ENCODE measurements around the gene DNMBP.

DNMBP gene

DNA sequence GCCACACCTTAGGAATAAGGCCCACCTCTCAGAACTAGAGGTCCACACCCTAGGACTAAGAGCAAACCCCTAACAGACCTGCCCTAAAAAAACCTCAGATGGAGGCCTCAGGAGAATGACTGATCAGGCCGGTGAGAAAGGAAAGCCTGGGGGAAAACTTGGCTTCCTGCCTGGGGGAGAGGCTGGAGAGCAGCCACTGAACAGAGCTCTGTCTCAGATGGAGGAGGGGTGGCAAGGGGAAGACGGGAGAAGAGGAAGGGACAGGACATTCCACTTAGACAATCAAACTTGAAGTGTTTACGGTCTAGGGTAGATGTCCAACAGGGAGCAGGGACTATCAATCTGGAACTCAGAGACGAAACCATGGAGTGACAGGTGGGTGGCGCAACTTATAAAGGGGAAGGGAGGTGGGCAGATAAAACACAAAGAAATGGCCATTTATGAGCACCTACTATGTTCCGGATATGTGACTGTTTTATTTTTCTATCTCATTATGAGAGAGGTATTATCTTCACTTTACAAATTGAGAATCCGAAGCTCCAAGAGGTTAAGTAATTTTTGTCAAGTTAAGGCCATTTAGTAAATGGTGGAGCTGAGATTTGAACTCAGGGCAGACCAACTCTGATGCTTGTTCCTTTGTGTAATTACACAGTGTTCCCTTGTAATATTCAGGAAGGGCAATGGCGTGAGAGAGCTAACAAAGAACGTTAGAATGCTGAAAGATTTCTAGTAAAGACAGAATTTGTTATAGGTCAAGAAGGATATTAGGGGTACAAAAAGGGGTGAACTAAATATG is 82.6 kb downstream of the DNMBP start:
- TF ChIP-seq GABPA (IDR thresholded peaks at IDR 0.05; ENCODE audit: low read depth) (no peak), SPI1 (IDR thresholded peaks at IDR 0.05; ENCODE audit: borderline replicate concordance, low read depth) (no peak), POLR2AphosphoS5 (IDR thresholded peaks at IDR 0.05; ENCODE audit: low read depth) (no peak)
- TF ChIP-seq, protein P1, sequence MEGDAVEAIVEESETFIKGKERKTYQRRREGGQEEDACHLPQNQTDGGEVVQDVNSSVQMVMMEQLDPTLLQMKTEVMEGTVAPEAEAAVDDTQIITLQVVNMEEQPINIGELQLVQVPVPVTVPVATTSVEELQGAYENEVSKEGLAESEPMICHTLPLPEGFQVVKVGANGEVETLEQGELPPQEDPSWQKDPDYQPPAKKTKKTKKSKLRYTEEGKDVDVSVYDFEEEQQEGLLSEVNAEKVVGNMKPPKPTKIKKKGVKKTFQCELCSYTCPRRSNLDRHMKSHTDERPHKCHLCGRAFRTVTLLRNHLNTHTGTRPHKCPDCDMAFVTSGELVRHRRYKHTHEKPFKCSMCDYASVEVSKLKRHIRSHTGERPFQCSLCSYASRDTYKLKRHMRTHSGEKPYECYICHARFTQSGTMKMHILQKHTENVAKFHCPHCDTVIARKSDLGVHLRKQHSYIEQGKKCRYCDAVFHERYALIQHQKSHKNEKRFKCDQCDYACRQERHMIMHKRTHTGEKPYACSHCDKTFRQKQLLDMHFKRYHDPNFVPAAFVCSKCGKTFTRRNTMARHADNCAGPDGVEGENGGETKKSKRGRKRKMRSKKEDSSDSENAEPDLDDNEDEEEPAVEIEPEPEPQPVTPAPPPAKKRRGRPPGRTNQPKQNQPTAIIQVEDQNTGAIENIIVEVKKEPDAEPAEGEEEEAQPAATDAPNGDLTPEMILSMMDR (IDR thresholded peaks at IDR 0.05; ENCODE audit: insufficient read depth, low read length) = no peak
- TF ChIP-seq, protein P2, sequence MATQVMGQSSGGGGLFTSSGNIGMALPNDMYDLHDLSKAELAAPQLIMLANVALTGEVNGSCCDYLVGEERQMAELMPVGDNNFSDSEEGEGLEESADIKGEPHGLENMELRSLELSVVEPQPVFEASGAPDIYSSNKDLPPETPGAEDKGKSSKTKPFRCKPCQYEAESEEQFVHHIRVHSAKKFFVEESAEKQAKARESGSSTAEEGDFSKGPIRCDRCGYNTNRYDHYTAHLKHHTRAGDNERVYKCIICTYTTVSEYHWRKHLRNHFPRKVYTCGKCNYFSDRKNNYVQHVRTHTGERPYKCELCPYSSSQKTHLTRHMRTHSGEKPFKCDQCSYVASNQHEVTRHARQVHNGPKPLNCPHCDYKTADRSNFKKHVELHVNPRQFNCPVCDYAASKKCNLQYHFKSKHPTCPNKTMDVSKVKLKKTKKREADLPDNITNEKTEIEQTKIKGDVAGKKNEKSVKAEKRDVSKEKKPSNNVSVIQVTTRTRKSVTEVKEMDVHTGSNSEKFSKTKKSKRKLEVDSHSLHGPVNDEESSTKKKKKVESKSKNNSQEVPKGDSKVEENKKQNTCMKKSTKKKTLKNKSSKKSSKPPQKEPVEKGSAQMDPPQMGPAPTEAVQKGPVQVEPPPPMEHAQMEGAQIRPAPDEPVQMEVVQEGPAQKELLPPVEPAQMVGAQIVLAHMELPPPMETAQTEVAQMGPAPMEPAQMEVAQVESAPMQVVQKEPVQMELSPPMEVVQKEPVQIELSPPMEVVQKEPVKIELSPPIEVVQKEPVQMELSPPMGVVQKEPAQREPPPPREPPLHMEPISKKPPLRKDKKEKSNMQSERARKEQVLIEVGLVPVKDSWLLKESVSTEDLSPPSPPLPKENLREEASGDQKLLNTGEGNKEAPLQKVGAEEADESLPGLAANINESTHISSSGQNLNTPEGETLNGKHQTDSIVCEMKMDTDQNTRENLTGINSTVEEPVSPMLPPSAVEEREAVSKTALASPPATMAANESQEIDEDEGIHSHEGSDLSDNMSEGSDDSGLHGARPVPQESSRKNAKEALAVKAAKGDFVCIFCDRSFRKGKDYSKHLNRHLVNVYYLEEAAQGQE (IDR thresholded peaks at IDR 0.05; ENCODE audit: insufficient replicate concordance, low read depth) = no peak
- DNase-seq (ENCODE audit: low read depth in 1 of 2, low spot score in 1 of 2) = no peak
- Histone ChIP-seq H3K4me3 (replicated peaks; ENCODE audit: insufficient read depth, low read length) (no peak overlapping the region), H3K27ac (replicated peaks) (no peak overlapping the region), H3K27me3 (ENCODE audit: insufficient read depth, poor library complexity, severe bottlenecking) (no peaks in the 10 kb centered on the region)

DNA sequence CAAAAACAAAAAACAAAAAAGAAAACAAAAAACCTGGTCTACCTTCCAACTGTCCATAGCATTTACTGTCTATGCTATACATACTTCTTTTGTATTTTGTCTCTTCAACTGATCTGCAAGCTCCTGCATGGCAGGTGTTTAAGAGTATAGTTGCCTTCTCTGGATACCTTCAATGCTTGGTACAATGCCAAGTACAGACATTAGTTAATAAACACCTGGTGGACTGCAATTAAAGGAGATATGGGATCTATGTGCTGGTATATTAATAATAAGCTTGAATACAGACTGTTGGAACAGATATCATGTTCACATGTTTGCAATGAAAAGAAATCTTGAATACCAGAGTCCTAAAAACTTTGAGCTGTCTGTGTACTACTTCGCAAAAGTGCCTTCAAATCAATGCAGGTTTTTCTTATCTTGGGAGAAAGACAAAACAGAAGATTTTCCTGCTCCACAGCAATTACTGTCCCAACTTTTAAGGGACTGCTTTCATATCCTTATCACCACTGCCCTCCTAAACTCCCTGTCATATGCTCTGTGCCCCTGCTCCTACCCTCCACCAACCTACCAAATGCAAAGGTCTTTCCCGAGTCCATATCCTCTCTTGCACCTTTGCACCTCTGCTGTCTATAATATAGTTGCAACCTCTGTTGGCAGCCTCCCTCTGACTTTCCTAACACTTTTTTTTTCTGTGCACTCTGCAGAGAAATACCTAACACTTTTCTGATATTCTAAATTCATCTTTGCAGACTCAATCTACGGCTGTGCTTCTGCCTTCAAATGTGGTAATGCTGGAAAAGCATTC is 85.1 kb downstream of the DNMBP start:
- Histone ChIP-seq H3K27me3 (ENCODE audit: insufficient read depth, poor library complexity, severe bottlenecking) (no peaks in the 10 kb centered on the region), H3K27ac (replicated peaks) (no peak overlapping the region), H3K4me3 (replicated peaks; ENCODE audit: insufficient read depth, low read length) (no peak overlapping the region)
- TF ChIP-seq, protein P2 (IDR thresholded peaks at IDR 0.05; ENCODE audit: insufficient replicate concordance, low read depth) = no peak
- TF ChIP-seq POLR2AphosphoS5 (IDR thresholded peaks at IDR 0.05; ENCODE audit: low read depth) = no peak
- TF ChIP-seq GABPA (IDR thresholded peaks at IDR 0.05; ENCODE audit: low read depth) = no peak
- TF ChIP-seq SPI1 (IDR thresholded peaks at IDR 0.05; ENCODE audit: borderline replicate concordance, low read depth) = no peak
- TF ChIP-seq, protein P1 (IDR thresholded peaks at IDR 0.05; ENCODE audit: insufficient read depth, low read length) = no peak
- DNase-seq (ENCODE audit: low read depth in 1 of 2, low spot score in 1 of 2) = no peak

GRCh38 chr10:99921948-99922347 is 87.8 kb downstream of the DNMBP start:
- TF ChIP-seq, protein P2 (IDR thresholded peaks at IDR 0.05; ENCODE audit: insufficient replicate concordance, low read depth) = no peak
- TF ChIP-seq SPI1 (IDR thresholded peaks at IDR 0.05; ENCODE audit: borderline replicate concordance, low read depth) (no peak), GABPA (IDR thresholded peaks at IDR 0.05; ENCODE audit: low read depth) (no peak), POLR2AphosphoS5 (IDR thresholded peaks at IDR 0.05; ENCODE audit: low read depth) (no peak)
- TF ChIP-seq, protein P1 (IDR thresholded peaks at IDR 0.05; ENCODE audit: insufficient read depth, low read length) = no peak
- H3K27ac ChIP-seq (replicated peaks) = no peak overlapping the region
- no peak overlapping the region for H3K4me3 ChIP-seq (replicated peaks; ENCODE audit: insufficient read depth, low read length)
- no peaks in the 10 kb centered on the region for H3K27me3 ChIP-seq (ENCODE audit: insufficient read depth, poor library complexity, severe bottlenecking)
- DNase-seq (ENCODE audit: low read depth in 1 of 2, low spot score in 1 of 2) = no peak

All from HL-60 (cell line).